PC-3 (cell line): ENCODE results near the gene DSCAM. TPM values are rescaled to one million over a fixed set of nuclear protein-coding genes. Genes with fewer than 3 reads are reported as not detected.

ENCODE experiments used
- ATAC-seq: fragments of 200-7000 bp; cut with Tn5 transposase; 2 replicates; pipeline ENCODE4 v1.9.1; 2020; ENCODE audit warnings: mild to moderate bottlenecking, moderate library complexity
- BruUV-seq: library from RNA; stranded (reverse); fragments of 400-500 nt; replicated peaks from 2 replicates; lab custom pipeline; 2021; lab: Mats Ljungman, UMichigan
- CTCF ChIA-PET: fragments of 300-600 bp; sonication (Branson Sonifier 250); formaldehyde crosslinking; loops from one replicate; lab custom pipeline; 2022; ENCODE audit warnings: antibody characterized with exemption; lab: Charles Lee
- POLR2A ChIA-PET: fragments of 300-600 bp; sonication (Branson Sonifier 250); formaldehyde crosslinking; loops from one replicate; lab custom pipeline; 2022; ENCODE audit warnings: antibody characterized with exemption; ENCODE audit not compliant: unreplicated experiment; lab: Charles Lee
- DNase-seq: peaks from one replicate; pipeline ENCODE4 v3.0.0-alpha.2; 2015
- H2AFZ ChIP-seq: fragments of 300-600 bp; sonication (generic); 2 replicates; pipeline ENCODE4 v1.6.0; 2016; ENCODE audit warnings: antibody characterized with exemption, low read length
- H3F3A ChIP-seq: fragments of 300-600 bp; sonication (generic); one replicate; pipeline ENCODE4 v1.6.0; 2017; ENCODE audit warnings: antibody characterized with exemption, low read length, control low read depth, mild to moderate bottlenecking; ENCODE audit not compliant: unreplicated experiment
- H3K27ac ChIP-seq: fragments of 300-600 bp; sonication (generic); 2 replicates; pipeline ENCODE4 v1.5.1; 2016; ENCODE audit warnings: mild to moderate bottlenecking, low read length
- H3K27me3 ChIP-seq: fragments of 300-600 bp; sonication (generic); 2 replicates; pipeline ENCODE4 v1.6.1; 2016; ENCODE audit warnings: low read length, mixed read lengths
- H3K36me3 ChIP-seq: fragments of 300-600 bp; sonication (generic); 2 replicates; pipeline ENCODE4 v1.6.1; 2016; ENCODE audit warnings: low read depth, mixed run types, low read length, mixed read lengths
- H3K4me1 ChIP-seq: fragments of 300-600 bp; sonication (generic); 2 replicates; pipeline ENCODE4 v1.5.1; 2016; ENCODE audit warnings: low read length; ENCODE audit not compliant: insufficient read depth
- H3K4me2 ChIP-seq: fragments of 300-600 bp; sonication (generic); 2 replicates; pipeline ENCODE4 v1.6.0; 2016; ENCODE audit warnings: low read length
- H3K4me3 ChIP-seq: fragments of 300-600 bp; sonication (generic); 2 replicates; pipeline ENCODE4 v1.5.1; 2016; ENCODE audit warnings: mild to moderate bottlenecking, low read length, mixed read lengths
- H3K79me2 ChIP-seq: fragments of 300-600 bp; sonication (generic); 2 replicates; pipeline ENCODE4 v1.6.1; 2017; ENCODE audit warnings: low read length, mixed read lengths
- H3K9ac ChIP-seq: fragments of 300-600 bp; sonication (generic); 2 replicates; pipeline ENCODE4 v1.6.0; 2016; ENCODE audit warnings: mild to moderate bottlenecking, low read length
- H3K9me2 ChIP-seq: fragments of 300-600 bp; sonication (generic); replicated peaks from 2 replicates; pipeline ENCODE4 v1.6.1; 2016; ENCODE audit warnings: mixed run types, low read length, mixed read lengths
- H3K9me3 ChIP-seq: fragments of 300-600 bp; sonication (generic); 2 replicates; pipeline ENCODE4 v1.6.1; 2016; ENCODE audit warnings: low read length, mixed read lengths
- H4K20me1 ChIP-seq: fragments of 300-600 bp; sonication (generic); 2 replicates; pipeline ENCODE4 v1.6.1; 2016; ENCODE audit warnings: low read length, mixed read lengths
- CTCF ChIP-seq: fragments of 300-600 bp; sonication (generic); conservative IDR thresholded peaks from 2 replicates; pipeline ENCODE4 v1.5.1; 2017; ENCODE audit warnings: antibody characterized with exemption, low read depth, mild to moderate bottlenecking, low read length
- EZH2 ChIP-seq: fragments of 300-600 bp; sonication (generic); IDR thresholded peaks from one replicate; pipeline ENCODE4 v1.6.1; 2017; ENCODE audit warnings: antibody characterized with exemption, mild to moderate bottlenecking, low read length; ENCODE audit not compliant: unreplicated experiment
- EZH2phosphoT487 ChIP-seq: fragments of 300-600 bp; sonication (generic); IDR thresholded peaks from 2 replicates; pipeline ENCODE4 v1.6.1; 2018; ENCODE audit warnings: mild to moderate bottlenecking, antibody characterized with exemption, low read length, borderline replicate concordance
- intact Hi-C: fragments of 100-400 bp; cut with micrococcal nuclease; formaldehyde crosslinking; loops from 2 replicates; pipeline ENCODE4 v1.9.0; 2023
- total RNA-seq: library from RNA; depleted of rRNA; stranded (reverse); fragments of >200 nt; gene quantifications from 2 replicates; pipeline ENCODE4 v1.2.3, GENCODE V29; 2014

Gene DSCAM
- total RNA-seq, 1 experiment from 2014 or later, result not detected

- Histone ChIP-seq H3K4me2 (no peak overlapping the region), H4K20me1 (no peaks in the 10 kb centered on the region), H3K9me2 (no peaks in the 10 kb centered on the region), H3K9me3 (peaks cover 37% of the 10 kb centered on the region), H3K79me2 (no peaks in the 10 kb centered on the region), H3K27me3 (no peaks in the 10 kb centered on the region), H3K4me1 (no peaks in the 10 kb centered on the region), H3K9ac (no peak overlapping the region), H2AFZ (no peak overlapping the region), H3K36me3 (no peaks in the 10 kb centered on the region), H3K27ac (no peak overlapping the region), H3K4me3 (no peak overlapping the region), H3F3A (no peaks in the 10 kb centered on the region)
- TF ChIP-seq EZH2, result no peak
- TF ChIP-seq EZH2phosphoT487, result no peak
- TF ChIP-seq CTCF, result no peak
- ATAC-seq (no peak), DNase-seq (no peak)
- no TSS peak for BruUV-seq
- CTCF ChIA-PET, result no interaction called here
- POLR2A ChIA-PET, result no interaction called here
- intact Hi-C loops, result no loop called here
Measured at GRCh38 chr21:40706806-40707655, 139.9 kb downstream of the DSCAM start.

- Histone ChIP-seq H3K9ac (no peak overlapping the region), H3K4me2 (no peak overlapping the region), H3K36me3 (no peaks in the 10 kb centered on the region), H4K20me1 (no peaks in the 10 kb centered on the region), H3K27ac (no peak overlapping the region), H3K9me3 (peaks cover 36% of the 10 kb centered on the region), H3K9me2 (no peaks in the 10 kb centered on the region), H3K27me3 (no peaks in the 10 kb centered on the region), H3K4me1 (no peaks in the 10 kb centered on the region), H3F3A (no peaks in the 10 kb centered on the region), H3K4me3 (no peak overlapping the region), H3K79me2 (no peaks in the 10 kb centered on the region), H2AFZ (no peak overlapping the region)
- DNase-seq (no peak), ATAC-seq (no peak)
- no TSS peak for BruUV-seq
- intact Hi-C loops, result no loop called here
- POLR2A ChIA-PET, result no interaction called here
- TF ChIP-seq EZH2phosphoT487 (no peak), CTCF (no peak), EZH2 (no peak)
- CTCF ChIA-PET, result no interaction called here
Measured at GRCh38 chr21:40706176-40706575, 140.8 kb downstream of the DSCAM start.

- Histone ChIP-seq H3K27me3 (no peaks in the 10 kb centered on the region), H3F3A (no peaks in the 10 kb centered on the region), H3K4me1 (no peaks in the 10 kb centered on the region), H3K9me2 (no peaks in the 10 kb centered on the region), H3K9ac (no peak overlapping the region), H2AFZ (no peak overlapping the region), H3K4me2 (no peak overlapping the region), H3K79me2 (no peaks in the 10 kb centered on the region), H3K9me3 (peaks cover 30% of the 10 kb centered on the region), H4K20me1 (no peaks in the 10 kb centered on the region), H3K36me3 (no peaks in the 10 kb centered on the region), H3K27ac (no peak overlapping the region), H3K4me3 (no peak overlapping the region)
- CTCF ChIA-PET, result no interaction called here
- no TSS peak for BruUV-seq
- TF ChIP-seq EZH2 (no peak), CTCF (no peak)
- POLR2A ChIA-PET, result no interaction called here
- no peak for DNase-seq
- intact Hi-C loops, result no loop called here
- ATAC-seq, result no peak
Measured at GRCh38 chr21:40704141-40704540, 142.8 kb downstream of the DSCAM start.
